ENCODE measurements around the gene ATP6AP2. TPM values are rescaled to one million over a fixed set of nuclear protein-coding genes. Genes with fewer than 3 reads are reported as not detected.

ATP6AP2 gene
- total and polyA plus RNA-seq, 9 of the 15 experiments (the other 6 are each of a cell fraction or from before 2014, with no cell fraction given): 23.3 to 131 (median 41.9) TPM

DNA sequence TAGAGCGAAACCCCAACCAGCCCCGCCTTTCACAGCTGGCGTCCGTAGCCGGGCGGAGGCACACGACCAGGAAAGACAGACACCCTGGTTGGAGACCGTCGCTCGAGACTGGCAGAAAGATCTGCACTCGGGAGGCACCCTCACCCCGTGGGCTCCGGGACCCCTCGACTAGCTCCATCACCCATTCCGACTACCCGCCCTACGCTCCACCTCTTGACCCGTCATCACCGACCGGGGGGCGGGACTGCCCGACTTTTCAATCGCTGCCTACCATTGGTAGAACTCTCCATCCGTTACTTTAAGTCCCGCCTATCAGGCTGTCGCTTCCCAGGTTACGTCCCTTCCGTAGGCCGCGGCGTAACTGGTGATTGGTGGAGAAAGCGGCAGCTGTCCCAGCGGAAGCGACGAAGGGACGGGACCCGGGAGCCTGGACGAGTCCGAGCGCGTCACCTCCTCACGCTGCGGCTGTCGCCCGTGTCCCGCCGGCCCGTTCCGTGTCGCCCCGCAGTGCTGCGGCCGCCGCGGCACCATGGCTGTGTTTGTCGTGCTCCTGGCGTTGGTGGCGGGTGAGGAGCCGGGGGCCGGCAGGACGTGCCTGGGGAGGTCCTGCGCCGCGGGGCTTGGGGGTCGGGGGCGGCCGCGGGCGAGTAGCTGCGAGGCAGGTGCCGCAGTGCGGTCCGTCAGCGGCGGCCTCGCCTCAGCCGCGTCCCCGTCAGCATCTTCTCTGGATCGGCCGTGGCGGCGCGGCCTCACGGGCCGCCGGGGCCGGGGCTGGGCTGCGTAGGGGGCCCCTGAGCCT, at the start of gene ATP6AP2 (continued):
- TF ChIP-seq, protein P1, sequence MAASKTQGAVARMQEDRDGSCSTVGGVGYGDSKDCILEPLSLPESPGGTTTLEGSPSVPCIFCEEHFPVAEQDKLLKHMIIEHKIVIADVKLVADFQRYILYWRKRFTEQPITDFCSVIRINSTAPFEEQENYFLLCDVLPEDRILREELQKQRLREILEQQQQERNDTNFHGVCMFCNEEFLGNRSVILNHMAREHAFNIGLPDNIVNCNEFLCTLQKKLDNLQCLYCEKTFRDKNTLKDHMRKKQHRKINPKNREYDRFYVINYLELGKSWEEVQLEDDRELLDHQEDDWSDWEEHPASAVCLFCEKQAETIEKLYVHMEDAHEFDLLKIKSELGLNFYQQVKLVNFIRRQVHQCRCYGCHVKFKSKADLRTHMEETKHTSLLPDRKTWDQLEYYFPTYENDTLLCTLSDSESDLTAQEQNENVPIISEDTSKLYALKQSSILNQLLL (CRISPR knock-in tag; IDR thresholded peaks at IDR 0.05; ENCODE audit: borderline replicate concordance): no peak
- TF ChIP-seq ZNF668 (CRISPR knock-in tag; IDR thresholded peaks at IDR 0.05) (no peak), ARHGAP35 (IDR thresholded peaks at IDR 0.05; ENCODE audit: partially characterized antibody) (no peak), ZNF584 (CRISPR knock-in tag; IDR thresholded peaks at IDR 0.05; ENCODE audit: low read depth) (no peak), TCFL5 (CRISPR knock-in tag; conservative IDR thresholded peaks at IDR 0.05) (no peak), U2AF2 (optimal IDR thresholded peaks at IDR 0.05; ENCODE audit: low read depth, low read length) (no peak), ZNF444 (CRISPR knock-in tag; IDR thresholded peaks at IDR 0.05) (no peak), NFE2 (IDR thresholded peaks at IDR 0.05; ENCODE audit: low read depth) (no peak), SRSF7 (optimal IDR thresholded peaks at IDR 0.05; ENCODE audit: low read depth, low read length) (no peak), NFYB (IDR thresholded peaks at IDR 0.05; ENCODE audit: extremely low read depth, insufficient read length) (peak; percentile 73), ZNF212 (CRISPR knock-in tag; IDR thresholded peaks at IDR 0.05) (no peak), ZNF24 (IDR thresholded peaks at IDR 0.05) (no peak), SPI1 (IDR thresholded peaks at IDR 0.05; ENCODE audit: borderline replicate concordance, low read depth, low read length) (no peak), COPS2 (conservative IDR thresholded peaks at IDR 0.05) (no peak), ZNF121 (CRISPR knock-in tag; conservative IDR thresholded peaks at IDR 0.05) (no peak), ZNF41 (CRISPR knock-in tag; conservative IDR thresholded peaks at IDR 0.05) (no peak), RBM25 (IDR thresholded peaks at IDR 0.05; ENCODE audit: low read depth, low read length, severe bottlenecking) (peak; percentile 59), CREB1 (IDR thresholded peaks at IDR 0.05) (peak; percentile 96), CREB1 (CRISPR knock-in tag; IDR thresholded peaks at IDR 0.05) (peak; percentile 96)
- TF ChIP-seq, protein P2, sequence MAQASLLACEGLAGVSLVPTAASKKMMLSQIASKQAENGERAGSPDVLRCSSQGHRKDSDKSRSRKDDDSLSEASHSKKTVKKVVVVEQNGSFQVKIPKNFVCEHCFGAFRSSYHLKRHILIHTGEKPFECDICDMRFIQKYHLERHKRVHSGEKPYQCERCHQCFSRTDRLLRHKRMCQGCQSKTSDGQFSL (CRISPR knock-in tag; IDR thresholded peaks at IDR 0.05): no peak
- TF ChIP-seq, protein P2 (tag; IDR thresholded peaks at IDR 0.05): no peak
- TF ChIP-seq, protein P3, sequence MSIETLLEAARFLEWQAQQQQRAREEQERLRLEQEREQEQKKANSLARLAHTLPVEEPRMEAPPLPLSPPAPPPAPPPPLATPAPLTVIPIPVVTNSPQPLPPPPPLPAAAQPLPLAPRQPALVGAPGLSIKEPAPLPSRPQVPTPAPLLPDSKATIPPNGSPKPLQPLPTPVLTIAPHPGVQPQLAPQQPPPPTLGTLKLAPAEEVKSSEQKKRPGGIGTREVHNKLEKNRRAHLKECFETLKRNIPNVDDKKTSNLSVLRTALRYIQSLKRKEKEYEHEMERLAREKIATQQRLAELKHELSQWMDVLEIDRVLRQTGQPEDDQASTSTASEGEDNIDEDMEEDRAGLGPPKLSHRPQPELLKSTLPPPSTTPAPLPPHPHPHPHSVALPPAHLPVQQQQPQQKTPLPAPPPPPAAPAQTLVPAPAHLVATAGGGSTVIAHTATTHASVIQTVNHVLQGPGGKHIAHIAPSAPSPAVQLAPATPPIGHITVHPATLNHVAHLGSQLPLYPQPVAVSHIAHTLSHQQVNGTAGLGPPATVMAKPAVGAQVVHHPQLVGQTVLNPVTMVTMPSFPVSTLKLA (conservative IDR thresholded peaks at IDR 0.05): peak in 1 of 2 experiments; percentile 32; a peak in 2 of 4 replicates
- TF ChIP-seq, protein P4, sequence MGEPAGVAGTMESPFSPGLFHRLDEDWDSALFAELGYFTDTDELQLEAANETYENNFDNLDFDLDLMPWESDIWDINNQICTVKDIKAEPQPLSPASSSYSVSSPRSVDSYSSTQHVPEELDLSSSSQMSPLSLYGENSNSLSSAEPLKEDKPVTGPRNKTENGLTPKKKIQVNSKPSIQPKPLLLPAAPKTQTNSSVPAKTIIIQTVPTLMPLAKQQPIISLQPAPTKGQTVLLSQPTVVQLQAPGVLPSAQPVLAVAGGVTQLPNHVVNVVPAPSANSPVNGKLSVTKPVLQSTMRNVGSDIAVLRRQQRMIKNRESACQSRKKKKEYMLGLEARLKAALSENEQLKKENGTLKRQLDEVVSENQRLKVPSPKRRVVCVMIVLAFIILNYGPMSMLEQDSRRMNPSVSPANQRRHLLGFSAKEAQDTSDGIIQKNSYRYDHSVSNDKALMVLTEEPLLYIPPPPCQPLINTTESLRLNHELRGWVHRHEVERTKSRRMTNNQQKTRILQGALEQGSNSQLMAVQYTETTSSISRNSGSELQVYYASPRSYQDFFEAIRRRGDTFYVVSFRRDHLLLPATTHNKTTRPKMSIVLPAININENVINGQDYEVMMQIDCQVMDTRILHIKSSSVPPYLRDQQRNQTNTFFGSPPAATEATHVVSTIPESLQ (CRISPR knock-in tag; IDR thresholded peaks at IDR 0.05): no peak
